A673 (cell line): ENCODE results near the gene CNIH1.

Experiments used
- EZH2 ChIP-seq: fragments of 200-600 bp; sonication (generic); IDR thresholded peaks from 2 replicates; pipeline ENCODE4 v1.6.1; 2017; ENCODE audit warnings: borderline replicate concordance, low read depth, mild to moderate bottlenecking, mixed read lengths, antibody characterized with exemption, low read length; ENCODE audit not compliant: poor library complexity, severe bottlenecking
- TF ChIP-seq, protein P1 (sequence below): fragments of 300-800, 200-600 bp; sonication (generic); conservative IDR thresholded peaks from 2 replicates; pipeline ENCODE4 v1.5.1; 2017; ENCODE audit warnings: low read depth, mild to moderate bottlenecking, antibody characterized with exemption, low read length, moderate library complexity, mixed read lengths

DNA sequence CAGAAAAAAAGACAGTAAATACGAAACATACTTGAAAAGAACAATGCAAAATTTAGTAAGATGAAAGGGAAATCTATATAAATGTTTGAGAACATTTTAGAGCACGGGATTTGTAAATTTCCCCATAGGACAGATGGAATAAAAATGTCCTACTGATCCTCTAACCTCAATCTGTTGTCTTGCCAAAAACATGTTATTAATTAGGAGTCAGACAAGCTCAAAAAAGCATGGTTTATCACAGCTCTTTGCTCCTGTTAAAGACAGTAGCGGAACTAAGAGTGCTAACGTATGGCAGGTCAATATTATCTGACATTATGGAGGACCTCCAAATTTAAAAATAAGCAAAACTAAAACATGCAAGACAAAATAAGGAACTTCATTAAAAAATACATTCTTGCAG is 34.7 kb upstream of the CNIH1 start:
- TF ChIP-seq, protein P1, sequence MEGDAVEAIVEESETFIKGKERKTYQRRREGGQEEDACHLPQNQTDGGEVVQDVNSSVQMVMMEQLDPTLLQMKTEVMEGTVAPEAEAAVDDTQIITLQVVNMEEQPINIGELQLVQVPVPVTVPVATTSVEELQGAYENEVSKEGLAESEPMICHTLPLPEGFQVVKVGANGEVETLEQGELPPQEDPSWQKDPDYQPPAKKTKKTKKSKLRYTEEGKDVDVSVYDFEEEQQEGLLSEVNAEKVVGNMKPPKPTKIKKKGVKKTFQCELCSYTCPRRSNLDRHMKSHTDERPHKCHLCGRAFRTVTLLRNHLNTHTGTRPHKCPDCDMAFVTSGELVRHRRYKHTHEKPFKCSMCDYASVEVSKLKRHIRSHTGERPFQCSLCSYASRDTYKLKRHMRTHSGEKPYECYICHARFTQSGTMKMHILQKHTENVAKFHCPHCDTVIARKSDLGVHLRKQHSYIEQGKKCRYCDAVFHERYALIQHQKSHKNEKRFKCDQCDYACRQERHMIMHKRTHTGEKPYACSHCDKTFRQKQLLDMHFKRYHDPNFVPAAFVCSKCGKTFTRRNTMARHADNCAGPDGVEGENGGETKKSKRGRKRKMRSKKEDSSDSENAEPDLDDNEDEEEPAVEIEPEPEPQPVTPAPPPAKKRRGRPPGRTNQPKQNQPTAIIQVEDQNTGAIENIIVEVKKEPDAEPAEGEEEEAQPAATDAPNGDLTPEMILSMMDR: no peak
- TF ChIP-seq EZH2: no peak
